ENCODE data around the gene GAREM1.

- TF ChIP-seq CTCF (IDR thresholded peaks at IDR 0.05) (no peak), POLR2A (IDR thresholded peaks at IDR 0.05) (no peak)
These were observed 144.0 kb downstream of the GAREM1 start for GRCh38 chr18:32326450-32327308.
